NT2/D1 (cell line): ENCODE results near the gene GDF10.

Experiments used
- SUZ12 ChIP-seq: IDR thresholded peaks from 2 replicates; pipeline ENCODE4 v1.6.1; 2011; ENCODE audit not compliant: insufficient read length, insufficient read depth; ENCODE audit errors: extremely low read depth
- YY1 ChIP-seq: IDR thresholded peaks from 2 replicates; pipeline ENCODE4 v1.6.1; 2011; ENCODE audit not compliant: insufficient read length, insufficient read depth
- ZNF274 ChIP-seq: IDR thresholded peaks from 2 replicates; pipeline ENCODE4 v1.6.1; 2011; ENCODE audit warnings: mild to moderate bottlenecking, low read depth, low read length

DNA sequence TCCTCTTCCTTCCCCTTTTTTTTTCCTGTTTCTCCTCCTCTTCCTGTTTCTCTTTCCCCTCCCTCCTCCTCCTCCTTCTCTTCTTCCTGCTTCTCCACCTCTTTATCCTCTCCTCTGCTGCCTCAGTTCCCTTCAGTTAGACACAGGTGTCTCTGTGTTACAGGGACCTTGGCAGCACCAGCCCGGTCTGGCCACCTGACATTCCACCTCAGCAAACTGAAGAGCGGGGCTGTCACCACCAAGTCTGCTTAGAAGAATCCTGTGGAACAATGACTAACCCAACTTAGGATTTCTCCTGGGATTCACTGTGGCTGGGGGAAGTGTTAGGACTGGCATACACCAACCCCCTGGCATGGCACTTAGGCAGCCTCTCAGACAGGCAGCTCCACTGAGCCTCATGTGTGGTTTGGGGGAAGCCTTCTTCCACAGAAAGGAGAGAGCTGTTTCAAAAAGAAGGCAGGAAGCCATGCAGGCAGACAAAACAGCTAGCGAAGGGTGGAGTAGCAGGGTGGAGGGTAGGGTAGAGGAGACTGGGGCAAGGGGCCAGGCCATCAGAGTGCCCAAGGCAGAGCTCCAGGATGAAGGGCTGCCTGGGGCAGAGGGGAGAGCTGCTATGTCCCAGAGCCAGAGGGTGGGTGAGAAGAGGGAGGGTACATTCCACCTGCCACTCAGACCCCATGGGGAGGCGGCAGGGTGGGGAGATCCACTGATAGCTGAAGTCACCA lies 13.2 kb upstream of the GDF10 start:
- no peak for TF ChIP-seq SUZ12
- TF ChIP-seq YY1, result no peak
- no peak for TF ChIP-seq ZNF274
